ENCODE measurements around the gene FADS3.

The FADS3 gene

GRCh38 chr11:61907282-61907681 is 15.9 kb upstream of the FADS3 start:
- no peaks in the 10 kb centered on the region for H3K4me1 ChIP-seq (ENCODE audit: control insufficient read depth, insufficient read depth, low read length)
- no peak for DNase-seq (ENCODE audit: low read depth, low spot score)
- H3K27ac ChIP-seq (ENCODE audit: low read length): no peak overlapping the region
- H3K36me3 ChIP-seq (ENCODE audit: control insufficient read depth, insufficient read depth, low read length): no peaks in the 10 kb centered on the region
- no peaks in the 10 kb centered on the region for H3K9me3 ChIP-seq (ENCODE audit: control insufficient read depth, insufficient read depth, low read length)
- H3K27me3 ChIP-seq (ENCODE audit: control insufficient read depth, insufficient read depth, low read length): no peaks in the 10 kb centered on the region
- WGBS (ENCODE audit: insufficient coverage, insufficient read length): no CpG with 5 or more reads among the region's 19 CpGs
- H3K4me3 ChIP-seq (ENCODE audit: low read length): no peak overlapping the region

GRCh38 chr11:61906522-61906909 is 15.2 kb upstream of the FADS3 start:
- H3K4me1 ChIP-seq (ENCODE audit: control insufficient read depth, insufficient read depth, low read length): no peaks in the 10 kb centered on the region
- no peaks in the 10 kb centered on the region for H3K27me3 ChIP-seq (ENCODE audit: control insufficient read depth, insufficient read depth, low read length)
- no peak overlapping the region for H3K4me3 ChIP-seq (ENCODE audit: low read length)
- no peaks in the 10 kb centered on the region for H3K36me3 ChIP-seq (ENCODE audit: control insufficient read depth, insufficient read depth, low read length)
- no peak for DNase-seq (ENCODE audit: low read depth, low spot score)
- H3K27ac ChIP-seq (ENCODE audit: low read length): no peak overlapping the region
- WGBS (ENCODE audit: insufficient coverage, insufficient read length): no CpG with 5 or more reads among the region's 14 CpGs
- no peaks in the 10 kb centered on the region for H3K9me3 ChIP-seq (ENCODE audit: control insufficient read depth, insufficient read depth, low read length)

GRCh38 chr11:61905801-61906521 is 14.6 kb upstream of the FADS3 start:
- Histone ChIP-seq H3K27me3 (ENCODE audit: control insufficient read depth, insufficient read depth, low read length) (no peaks in the 10 kb centered on the region), H3K9me3 (ENCODE audit: control insufficient read depth, insufficient read depth, low read length) (no peaks in the 10 kb centered on the region), H3K36me3 (ENCODE audit: control insufficient read depth, insufficient read depth, low read length) (no peaks in the 10 kb centered on the region), H3K27ac (ENCODE audit: low read length) (no peak overlapping the region), H3K4me3 (ENCODE audit: low read length) (no peak overlapping the region), H3K4me1 (ENCODE audit: control insufficient read depth, insufficient read depth, low read length) (no peaks in the 10 kb centered on the region)
- no CpG with 5 or more reads among the region's 14 CpGs for WGBS (ENCODE audit: insufficient coverage, insufficient read length)
- DNase-seq (ENCODE audit: low read depth, low spot score): no peak

GRCh38 chr11:61905067-61905696 is 13.8 kb upstream of the FADS3 start:
- no peaks in the 10 kb centered on the region for H3K9me3 ChIP-seq (ENCODE audit: control insufficient read depth, insufficient read depth, low read length)
- H3K27ac ChIP-seq (ENCODE audit: low read length): no peak overlapping the region
- no peaks in the 10 kb centered on the region for H3K27me3 ChIP-seq (ENCODE audit: control insufficient read depth, insufficient read depth, low read length)
- no peaks in the 10 kb centered on the region for H3K36me3 ChIP-seq (ENCODE audit: control insufficient read depth, insufficient read depth, low read length)
- no peak overlapping the region for H3K4me3 ChIP-seq (ENCODE audit: low read length)
- no peaks in the 10 kb centered on the region for H3K4me1 ChIP-seq (ENCODE audit: control insufficient read depth, insufficient read depth, low read length)
- WGBS (ENCODE audit: insufficient coverage, insufficient read length): no CpG with 5 or more reads among the region's 13 CpGs
- no peak for DNase-seq (ENCODE audit: low read depth, low spot score)

GRCh38 chr11:61904539-61905048 is 13.2 kb upstream of the FADS3 start:
- H3K27me3 ChIP-seq (ENCODE audit: control insufficient read depth, insufficient read depth, low read length): no peaks in the 10 kb centered on the region
- WGBS (ENCODE audit: insufficient coverage, insufficient read length): no CpG with 5 or more reads among the region's 19 CpGs
- DNase-seq (ENCODE audit: low read depth, low spot score): no peak
- no peak overlapping the region; the same call in 1 of the 2 replicates for H3K4me3 ChIP-seq (ENCODE audit: low read length)
- no peaks in the 10 kb centered on the region for H3K36me3 ChIP-seq (ENCODE audit: control insufficient read depth, insufficient read depth, low read length)
- H3K4me1 ChIP-seq (ENCODE audit: control insufficient read depth, insufficient read depth, low read length): no peaks in the 10 kb centered on the region
- H3K27ac ChIP-seq (ENCODE audit: low read length): no peak overlapping the region
- no peaks in the 10 kb centered on the region for H3K9me3 ChIP-seq (ENCODE audit: control insufficient read depth, insufficient read depth, low read length)

- no peak overlapping the region for H3K27ac ChIP-seq (ENCODE audit: low read length)
- no peak for DNase-seq (ENCODE audit: low read depth, low spot score)
- H3K27me3 ChIP-seq (ENCODE audit: control insufficient read depth, insufficient read depth, low read length): no peaks in the 10 kb centered on the region
- WGBS (ENCODE audit: insufficient coverage, insufficient read length): no CpG with 5 or more reads among the region's 3 CpGs
- no peaks in the 10 kb centered on the region for H3K9me3 ChIP-seq (ENCODE audit: control insufficient read depth, insufficient read depth, low read length)
- H3K36me3 ChIP-seq (ENCODE audit: control insufficient read depth, insufficient read depth, low read length): no peaks in the 10 kb centered on the region
- H3K4me1 ChIP-seq (ENCODE audit: control insufficient read depth, insufficient read depth, low read length): no peaks in the 10 kb centered on the region
- H3K4me3 ChIP-seq (ENCODE audit: low read length): no peak overlapping the region
Observed at GRCh38 chr11:61903845-61904244, 12.5 kb upstream of the FADS3 start.

GRCh38 chr11:61902313-61902712 is 11.0 kb upstream of the FADS3 start:
- Histone ChIP-seq H3K4me3 (ENCODE audit: low read length) (no peak overlapping the region), H3K4me1 (ENCODE audit: control insufficient read depth, insufficient read depth, low read length) (0 out of 2 replicates have a peak, but pooled peaks cover under 1% of the 10 kb centered on the region), H3K27me3 (ENCODE audit: control insufficient read depth, insufficient read depth, low read length) (no peaks in the 10 kb centered on the region), H3K27ac (ENCODE audit: low read length) (no peak overlapping the region), H3K36me3 (ENCODE audit: control insufficient read depth, insufficient read depth, low read length) (no peaks in the 10 kb centered on the region; the same call in 1 of the 2 replicates), H3K9me3 (ENCODE audit: control insufficient read depth, insufficient read depth, low read length) (no peaks in the 10 kb centered on the region)
- no CpG with 5 or more reads among the region's 11 CpGs for WGBS (ENCODE audit: insufficient coverage, insufficient read length)
- DNase-seq (ENCODE audit: low read depth, low spot score): no peak

GRCh38 chr11:61901397-61901796 is 10.1 kb upstream of the FADS3 start:
- no peak overlapping the region for H3K4me3 ChIP-seq (ENCODE audit: low read length)
- no peak for DNase-seq (ENCODE audit: low read depth, low spot score)
- H3K27ac ChIP-seq (ENCODE audit: low read length): no peak overlapping the region
- H3K9me3 ChIP-seq (ENCODE audit: control insufficient read depth, insufficient read depth, low read length): no peaks in the 10 kb centered on the region
- no peaks in the 10 kb centered on the region for H3K27me3 ChIP-seq (ENCODE audit: control insufficient read depth, insufficient read depth, low read length)
- WGBS (ENCODE audit: insufficient coverage, insufficient read length): no CpG with 5 or more reads among the region's 10 CpGs
- no peaks in the 10 kb centered on the region; the same call in 1 of the 2 replicates for H3K36me3 ChIP-seq (ENCODE audit: control insufficient read depth, insufficient read depth, low read length)
- 0 out of 2 replicates have a peak, but pooled peaks cover 2% of the 10 kb centered on the region for H3K4me1 ChIP-seq (ENCODE audit: control insufficient read depth, insufficient read depth, low read length)

- WGBS (ENCODE audit: insufficient coverage, insufficient read length): no CpG with 5 or more reads among the region's 17 CpGs
- H3K27ac ChIP-seq (ENCODE audit: low read length): no peak overlapping the region
- H3K4me3 ChIP-seq (ENCODE audit: low read length): no peak overlapping the region
- H3K36me3 ChIP-seq (ENCODE audit: control insufficient read depth, insufficient read depth, low read length): no peaks in the 10 kb centered on the region; the same call in 1 of the 2 replicates
- H3K9me3 ChIP-seq (ENCODE audit: control insufficient read depth, insufficient read depth, low read length): no peaks in the 10 kb centered on the region
- no peaks in the 10 kb centered on the region for H3K27me3 ChIP-seq (ENCODE audit: control insufficient read depth, insufficient read depth, low read length)
- DNase-seq (ENCODE audit: low read depth, low spot score): no peak
- 0 out of 2 replicates have a peak, but pooled peaks cover 2% of the 10 kb centered on the region for H3K4me1 ChIP-seq (ENCODE audit: control insufficient read depth, insufficient read depth, low read length)
Observed at GRCh38 chr11:61900251-61900650, 8.9 kb upstream of the FADS3 start.

GRCh38 chr11:61899146-61899841 is 7.9 kb upstream of the FADS3 start:
- H3K4me3 ChIP-seq (ENCODE audit: low read length): no peak overlapping the region
- H3K27ac ChIP-seq (ENCODE audit: low read length): no peak overlapping the region
- no peaks in the 10 kb centered on the region; the same call in 1 of the 2 replicates for H3K36me3 ChIP-seq (ENCODE audit: control insufficient read depth, insufficient read depth, low read length)
- H3K9me3 ChIP-seq (ENCODE audit: control insufficient read depth, insufficient read depth, low read length): no peaks in the 10 kb centered on the region
- no peaks in the 10 kb centered on the region for H3K27me3 ChIP-seq (ENCODE audit: control insufficient read depth, insufficient read depth, low read length)
- peak; percentile 73 for DNase-seq (ENCODE audit: low read depth, low spot score)
- no CpG with 5 or more reads among the region's 27 CpGs for WGBS (ENCODE audit: insufficient coverage, insufficient read length)
- H3K4me1 ChIP-seq (ENCODE audit: control insufficient read depth, insufficient read depth, low read length): 0 out of 2 replicates have a peak, but pooled peaks cover 2% of the 10 kb centered on the region

Data from iPS DF 6.9 (cell line).